Smooth muscle cell (in vitro differentiated cells): ENCODE results near the gene ERV3-1. TPM values are rescaled to one million over a fixed set of nuclear protein-coding genes. Genes with fewer than 3 reads are reported as not detected.
A peak's percentile ranks its signal among the peaks of the same experiment; 100 is the strongest.
"Not testable (repeated sequence)": the region's sequence is repeated elsewhere in the genome, so short reads cannot be mapped to it uniquely, and the experiment has no call there.

Experiments used
- DNase-seq: peaks from one replicate; lab custom pipeline; 2025; ENCODE audit not compliant: unreplicated experiment; lab: John Stamatoyannopoulos, UW
- H2AFZ ChIP-seq: fragments of 200-600 bp; sonication (generic); 2 replicates; pipeline ENCODE4 v1.6.0; 2016; ENCODE audit warnings: antibody characterized with exemption, low read depth, mild to moderate bottlenecking
- H3F3A ChIP-seq: fragments of 200-600 bp; sonication (generic); 2 replicates; pipeline ENCODE4 v1.6.0; 2017; ENCODE audit warnings: antibody characterized with exemption, low read depth
- H3K27ac ChIP-seq: fragments of 200-600 bp; sonication (generic); 2 replicates; pipeline ENCODE4 v1.5.1; 2016; ENCODE audit warnings: low read depth, mild to moderate bottlenecking
- H3K27me3 ChIP-seq: fragments of 200-600 bp; sonication (generic); 2 replicates; pipeline ENCODE4 v1.6.1; 2016; ENCODE audit warnings: low read depth, mild to moderate bottlenecking
- H3K36me3 ChIP-seq: fragments of 200-600 bp; sonication (generic); 2 replicates; pipeline ENCODE4 v1.5.1; 2016; ENCODE audit warnings: low read depth
- H3K4me1 ChIP-seq: fragments of 200-600 bp; sonication (generic); 2 replicates; pipeline ENCODE4 v1.5.1; 2016; ENCODE audit warnings: low read depth
- H3K4me2 ChIP-seq: fragments of 200-600 bp; sonication (generic); 2 replicates; pipeline ENCODE4 v1.6.0; 2016; ENCODE audit warnings: mild to moderate bottlenecking
- H3K4me3 ChIP-seq: fragments of 200-600 bp; sonication (generic); 2 replicates; pipeline ENCODE4 v1.5.1; 2016; ENCODE audit warnings: mild to moderate bottlenecking
- H3K79me2 ChIP-seq: fragments of 200-600 bp; sonication (generic); 2 replicates; pipeline ENCODE4 v1.6.0; 2016; ENCODE audit warnings: low read depth, mild to moderate bottlenecking
- H3K9ac ChIP-seq: fragments of 200-600 bp; sonication (generic); 2 replicates; pipeline ENCODE4 v1.6.0; 2016; ENCODE audit warnings: low read depth
- H3K9me3 ChIP-seq: fragments of 200-600 bp; sonication (generic); replicated peaks from 2 replicates; pipeline ENCODE4 v1.5.1; 2016; ENCODE audit warnings: low read depth
- H4K20me1 ChIP-seq: fragments of 200-600 bp; sonication (generic); 2 replicates; pipeline ENCODE4 v1.6.0; 2016; ENCODE audit warnings: low read depth
- WGBS: methylation state at CpG from one replicate; pipeline ENCODE4 v1.1.7; 2016; ENCODE audit warnings: low lambda C conversion rate; 5-methylcytosine and 5-hydroxymethylcytosine counted together
- polyA plus RNA-seq: library from polyadenylated mRNA; unstranded; fragments of >200 nt; fragmentation: Nextera tagmentation; extraction: Ambion mirVana; gene quantifications from 2 replicates; pipeline ENCODE4 v1.2.1, GENCODE V29; 2016
- total RNA-seq: library from RNA; depleted of rRNA; stranded (reverse); fragments of >200 nt; gene quantifications from 2 replicates; pipeline ENCODE4 v1.2.3, GENCODE V29; 2014
- TF ChIP-seq, protein P1 (sequence below): fragments of 200-600 bp; sonication (generic); IDR thresholded peaks from 2 replicates; pipeline ENCODE4 v1.5.1; 2017; ENCODE audit warnings: borderline replicate concordance, mild to moderate bottlenecking, antibody characterized with exemption; ENCODE audit not compliant: insufficient read depth, poor library complexity, severe bottlenecking

ERV3-1 gene
- total and polyA plus RNA-seq, 2 experiments from 2014 or later: 6.7 to 16.8 TPM

DNA sequence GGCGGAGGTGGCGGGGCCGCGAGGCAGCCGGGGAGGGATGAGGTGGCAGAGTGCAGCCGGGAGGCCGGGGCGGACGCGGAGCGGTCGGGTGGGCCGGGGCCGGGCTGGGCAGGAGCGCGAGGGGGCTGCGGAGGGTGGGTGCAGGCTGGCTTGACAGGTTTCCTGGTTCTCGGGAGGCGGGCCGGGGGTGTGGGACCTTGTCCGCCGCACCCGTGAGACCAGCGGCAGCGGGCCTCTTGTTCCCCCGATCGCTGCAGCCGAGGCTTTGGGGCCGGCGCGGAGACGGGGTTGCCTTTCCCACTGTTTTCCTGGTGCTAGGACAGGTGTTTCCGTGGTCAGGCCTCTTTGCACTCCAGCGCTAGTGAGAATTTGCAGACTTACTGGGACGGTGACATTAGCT is 32.3 kb upstream of the ERV3-1 start:
- Histone ChIP-seq H3K9ac (peak overlapping the region; percentile 39), H3K4me3 (peak overlapping the region; percentile 97), H4K20me1 (peaks cover 23% of the 10 kb centered on the region), H3K27ac (peak overlapping the region; percentile 9), H3K4me2 (peak overlapping the region; percentile 91), H3K79me2 (peaks cover 38% of the 10 kb centered on the region)
- WGBS: under 1% methylated on average over 17 of the region's 35 CpGs
- not testable (repeated sequence) for H3F3A ChIP-seq, H2AFZ ChIP-seq, H3K4me1 ChIP-seq, H3K27me3 ChIP-seq, H3K36me3 ChIP-seq, H3K9me3 ChIP-seq
- peak; percentile 20 for DNase-seq

DNA sequence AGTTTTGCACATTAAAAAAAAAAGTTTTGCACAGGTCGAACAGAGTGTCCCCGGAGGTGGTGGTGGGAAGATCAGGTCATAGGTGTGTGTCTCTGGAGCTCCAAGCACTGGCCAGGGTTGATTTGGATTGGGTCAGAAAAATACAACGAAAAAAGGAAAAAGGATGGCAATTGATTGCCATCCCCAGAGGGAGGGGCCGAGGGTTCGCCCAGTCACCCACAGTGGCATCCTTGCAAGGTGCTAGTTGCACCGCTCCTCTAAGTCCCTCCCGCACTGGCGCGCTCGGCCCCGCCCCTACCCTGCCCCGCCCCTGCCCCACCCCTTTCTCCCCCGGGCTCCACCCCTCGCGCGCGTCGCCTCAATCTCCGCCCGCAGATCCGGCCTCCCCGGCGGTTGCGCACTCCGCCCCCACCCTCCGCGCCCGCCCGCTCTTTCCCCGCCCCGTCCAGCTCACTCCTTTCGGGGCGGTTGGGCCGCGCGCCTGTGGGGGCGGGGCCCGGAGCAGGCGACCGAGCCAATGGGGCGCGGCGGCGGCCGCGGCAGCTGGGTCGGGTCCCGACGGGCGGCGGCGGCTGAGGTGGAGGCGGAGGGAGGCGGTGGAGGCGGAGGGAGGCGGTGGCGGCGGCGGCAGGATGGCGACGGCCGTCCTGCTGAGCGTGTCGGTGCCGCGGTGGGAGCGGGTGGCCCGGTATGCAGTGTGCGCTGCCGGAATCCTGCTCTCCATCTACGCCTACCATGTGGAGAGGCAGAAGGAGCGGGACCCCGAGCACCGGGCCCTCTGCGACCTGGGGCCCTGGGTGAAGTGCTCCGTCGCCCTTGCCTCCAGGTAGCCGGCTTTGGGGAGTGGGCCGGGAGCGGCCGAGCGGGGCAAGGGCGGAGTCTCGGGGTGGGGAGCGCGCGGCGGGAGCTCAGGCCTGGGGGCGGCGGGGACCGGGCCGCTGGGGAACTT is 31.5 kb upstream of the ERV3-1 start:
- Histone ChIP-seq H3K27me3 (no peaks in the 10 kb centered on the region), H3K9ac (peak overlapping the region; percentile 87), H4K20me1 (peaks cover 23% of the 10 kb centered on the region), H3F3A (no peaks in the 10 kb centered on the region), H3K4me1 (peaks cover 10% of the 10 kb centered on the region), H2AFZ (peak overlapping the region; percentile 84), H3K4me2 (peak overlapping the region; percentile 91), H3K79me2 (peaks cover 32% of the 10 kb centered on the region), H3K27ac (peak overlapping the region; percentile 60), H3K36me3 (no peaks in the 10 kb centered on the region), H3K9me3 (no peaks in the 10 kb centered on the region), H3K4me3 (peak overlapping the region; percentile 97)
- WGBS: 9% methylated on average over 18 of the region's 92 CpGs
- TF ChIP-seq, protein P1, sequence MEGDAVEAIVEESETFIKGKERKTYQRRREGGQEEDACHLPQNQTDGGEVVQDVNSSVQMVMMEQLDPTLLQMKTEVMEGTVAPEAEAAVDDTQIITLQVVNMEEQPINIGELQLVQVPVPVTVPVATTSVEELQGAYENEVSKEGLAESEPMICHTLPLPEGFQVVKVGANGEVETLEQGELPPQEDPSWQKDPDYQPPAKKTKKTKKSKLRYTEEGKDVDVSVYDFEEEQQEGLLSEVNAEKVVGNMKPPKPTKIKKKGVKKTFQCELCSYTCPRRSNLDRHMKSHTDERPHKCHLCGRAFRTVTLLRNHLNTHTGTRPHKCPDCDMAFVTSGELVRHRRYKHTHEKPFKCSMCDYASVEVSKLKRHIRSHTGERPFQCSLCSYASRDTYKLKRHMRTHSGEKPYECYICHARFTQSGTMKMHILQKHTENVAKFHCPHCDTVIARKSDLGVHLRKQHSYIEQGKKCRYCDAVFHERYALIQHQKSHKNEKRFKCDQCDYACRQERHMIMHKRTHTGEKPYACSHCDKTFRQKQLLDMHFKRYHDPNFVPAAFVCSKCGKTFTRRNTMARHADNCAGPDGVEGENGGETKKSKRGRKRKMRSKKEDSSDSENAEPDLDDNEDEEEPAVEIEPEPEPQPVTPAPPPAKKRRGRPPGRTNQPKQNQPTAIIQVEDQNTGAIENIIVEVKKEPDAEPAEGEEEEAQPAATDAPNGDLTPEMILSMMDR: no peak
- DNase-seq: peak; percentile 87

DNA sequence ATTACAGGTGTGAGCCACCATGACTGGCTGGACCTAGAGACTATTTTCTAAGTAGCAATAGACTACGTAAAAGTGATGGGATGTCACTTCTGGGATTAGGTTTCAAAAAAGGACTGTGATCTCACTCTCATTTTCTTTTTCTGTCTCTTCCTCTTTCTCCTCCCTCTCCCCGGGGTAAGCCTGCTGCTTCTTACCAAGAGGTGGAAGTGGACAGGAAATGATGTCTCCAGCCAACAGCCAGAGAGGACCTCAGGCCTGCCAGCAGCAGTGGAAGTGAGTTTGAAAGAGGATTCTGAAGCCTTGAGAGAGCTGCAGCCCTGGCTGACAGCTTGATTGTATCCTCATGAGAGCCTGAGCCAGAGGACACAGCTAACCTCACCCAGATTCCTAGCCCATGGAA is 30.0 kb upstream of the ERV3-1 start:
- H3K79me2 ChIP-seq: peaks cover 22% of the 10 kb centered on the region
- DNase-seq, H3K9me3 ChIP-seq, H3K4me1 ChIP-seq, H3F3A ChIP-seq, H2AFZ ChIP-seq, H3K36me3 ChIP-seq, H3K27ac ChIP-seq, H3K4me3 ChIP-seq, H3K27me3 ChIP-seq, H3K9ac ChIP-seq, H3K4me2 ChIP-seq: not testable (repeated sequence)
- 79% methylated on average over 2 of the region's 2 CpGs for WGBS
- H4K20me1 ChIP-seq: peaks cover 23% of the 10 kb centered on the region

DNA sequence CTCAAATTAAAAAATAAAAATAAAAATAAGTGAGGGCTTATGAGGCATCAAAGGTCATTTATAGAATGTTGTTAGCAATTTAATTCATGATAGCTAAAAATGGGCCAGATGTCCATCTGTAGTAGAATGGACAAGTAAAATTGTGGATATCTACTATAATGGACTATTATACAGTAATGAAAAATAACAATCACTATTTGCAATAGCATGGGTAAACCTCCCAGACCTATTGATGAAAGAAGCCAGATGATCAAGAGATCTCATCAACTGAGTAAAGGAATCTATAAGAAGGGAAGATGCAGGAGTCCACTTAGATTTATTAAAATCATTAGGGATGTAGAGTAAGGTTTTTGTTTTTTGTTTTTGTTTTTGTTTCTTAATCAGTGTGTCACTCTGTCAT is 29.0 kb upstream of the ERV3-1 start:
- not testable (repeated sequence) for H3K4me2 ChIP-seq, H3K27me3 ChIP-seq, H3K4me1 ChIP-seq, H3K9ac ChIP-seq, H3K36me3 ChIP-seq, H3K4me3 ChIP-seq, H3K9me3 ChIP-seq, H2AFZ ChIP-seq, H3F3A ChIP-seq, H3K27ac ChIP-seq, DNase-seq
- Histone ChIP-seq H3K79me2 (peaks cover 13% of the 10 kb centered on the region), H4K20me1 (peaks cover 15% of the 10 kb centered on the region)

DNA sequence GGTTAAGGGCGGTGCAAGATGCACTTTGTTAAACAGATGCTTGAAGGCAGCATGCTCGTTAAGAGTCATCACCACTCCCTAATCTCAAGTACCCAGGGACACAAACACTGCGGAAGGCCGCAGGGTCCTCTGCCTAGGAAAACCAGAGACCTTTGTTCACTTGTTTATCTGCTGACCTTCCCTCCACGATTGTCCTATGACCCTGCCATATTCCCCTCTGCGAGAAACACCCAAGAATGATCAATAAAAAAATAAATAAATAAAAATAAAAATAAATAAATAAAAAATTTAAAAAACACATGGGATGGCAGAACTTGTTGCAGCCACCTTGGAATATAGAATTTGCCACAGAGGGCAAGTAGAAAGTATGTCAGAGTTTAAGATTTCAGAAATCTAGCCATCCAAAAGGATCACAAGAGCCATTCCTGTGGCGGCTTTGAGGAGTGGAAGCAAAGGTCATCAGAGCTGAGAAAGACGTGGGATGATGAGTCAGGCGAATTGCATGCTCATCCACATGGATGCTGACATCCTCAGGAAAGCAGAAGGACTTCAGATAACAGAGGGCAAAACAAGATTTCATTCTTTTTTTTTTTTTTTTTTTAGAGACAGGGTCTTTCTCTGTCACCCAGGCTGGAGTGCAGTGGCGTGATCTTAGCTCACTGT is 27.8 kb upstream of the ERV3-1 start:
- not testable (repeated sequence) for H3K9me3 ChIP-seq, H3K79me2 ChIP-seq, H4K20me1 ChIP-seq, H3K27me3 ChIP-seq, H3F3A ChIP-seq, H2AFZ ChIP-seq, H3K4me1 ChIP-seq, H3K4me3 ChIP-seq, H3K36me3 ChIP-seq, H3K9ac ChIP-seq, DNase-seq, H3K4me2 ChIP-seq
- peak overlapping the region; percentile 35 for H3K27ac ChIP-seq
- WGBS: 57% methylated on average over 9 of the region's 10 CpGs

DNA sequence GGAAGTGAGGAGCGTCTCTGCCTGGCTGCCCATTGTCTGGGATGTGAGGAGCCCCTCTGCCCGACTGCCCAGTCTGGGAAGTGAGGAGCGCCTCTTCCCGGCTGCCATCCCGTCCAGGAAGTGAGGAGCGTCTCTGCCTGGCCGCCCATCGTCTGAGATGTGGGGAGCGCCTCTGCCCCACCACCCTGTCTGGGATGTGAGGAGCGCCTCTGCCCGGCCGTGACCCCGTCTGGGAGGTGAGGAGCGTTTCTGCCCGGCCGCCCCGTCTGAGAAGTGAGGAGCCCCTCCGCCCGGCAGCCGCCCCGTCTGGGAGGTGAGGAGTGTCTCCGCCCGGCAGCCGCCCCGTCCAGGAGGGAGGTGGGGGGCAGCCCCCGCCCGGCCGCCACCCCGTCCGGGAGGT is 26.9 kb upstream of the ERV3-1 start:
- not testable (repeated sequence) for H3K9ac ChIP-seq, H3K4me2 ChIP-seq, H3K4me3 ChIP-seq, DNase-seq, H3K4me1 ChIP-seq, H3K36me3 ChIP-seq, H4K20me1 ChIP-seq, H3K9me3 ChIP-seq, H3K27me3 ChIP-seq, H3F3A ChIP-seq, H2AFZ ChIP-seq, H3K27ac ChIP-seq, H3K79me2 ChIP-seq
- 97% methylated on average over 9 of the region's 30 CpGs for WGBS

DNA sequence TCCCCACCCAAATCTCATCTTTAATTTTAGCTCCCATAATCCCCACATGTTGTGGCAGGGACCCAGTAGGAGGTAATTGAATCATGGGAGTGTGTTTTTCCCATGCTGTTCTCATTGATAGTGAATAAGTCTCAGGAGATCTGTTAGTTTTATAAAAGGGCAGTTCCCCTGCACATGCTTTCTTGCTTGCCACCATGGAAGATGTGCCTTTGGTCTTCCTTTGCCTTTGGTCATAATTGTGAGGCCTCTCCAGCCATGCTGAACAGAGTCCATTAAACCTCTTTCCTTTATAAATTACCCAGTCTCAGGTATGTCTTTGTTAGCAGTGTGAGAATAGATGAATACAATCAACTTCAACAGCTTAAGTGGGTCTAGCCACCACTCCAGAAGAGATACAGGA is 18.5 kb upstream of the ERV3-1 start:
- not testable (repeated sequence) for H3K27ac ChIP-seq, H3K4me1 ChIP-seq, H3K4me2 ChIP-seq, H2AFZ ChIP-seq, H3F3A ChIP-seq, H3K9ac ChIP-seq, H3K79me2 ChIP-seq, H3K27me3 ChIP-seq, DNase-seq, H3K9me3 ChIP-seq, H3K4me3 ChIP-seq, H3K36me3 ChIP-seq, H4K20me1 ChIP-seq
